CD4-positive, alpha-beta T cell treated with Interleukin-12 subunit alpha and Interleukin-12 subunit beta, for 1 hour (primary cell): Measurements from ENCODE around the gene FAF1.
"Not testable (repeated sequence)": the region's sequence is repeated elsewhere in the genome, so short reads cannot be mapped to it uniquely, and the experiment has no call there.

Experiments
- DNase-seq: peaks from one replicate; pipeline ENCODE4 v3.0.0-alpha.2; 2020

FAF1 gene

GRCh38 chr1:50527987-50528320 is 432.1 kb downstream of the FAF1 start:
- not testable (repeated sequence) for DNase-seq

GRCh38 chr1:50527249-50527986 is 432.6 kb downstream of the FAF1 start:
- no peak for DNase-seq

- no peak for DNase-seq
These were observed 433.6 kb downstream of the FAF1 start for GRCh38 chr1:50526431-50526830.

GRCh38 chr1:50523548-50523947 is 436.5 kb downstream of the FAF1 start:
- no peak for DNase-seq

- no peak for DNase-seq
These were observed 437.2 kb downstream of the FAF1 start for GRCh38 chr1:50522691-50523342.

- no peak for DNase-seq
These were observed 438.4 kb downstream of the FAF1 start for GRCh38 chr1:50521703-50522102.

- DNase-seq, result no peak
These were observed 442.6 kb downstream of the FAF1 start for GRCh38 chr1:50517488-50517887.

GRCh38 chr1:50516056-50516455 is 444.0 kb downstream of the FAF1 start:
- no peak for DNase-seq

GRCh38 chr1:50508040-50508586 is 452.0 kb downstream of the FAF1 start:
- no peak for DNase-seq

GRCh38 chr1:50505427-50505826 is 454.6 kb downstream of the FAF1 start:
- DNase-seq, result no peak

- no peak for DNase-seq
These were observed 456.6 kb downstream of the FAF1 start for GRCh38 chr1:50503515-50503914.

GRCh38 chr1:50502147-50502546 is 457.9 kb downstream of the FAF1 start:
- no peak for DNase-seq

GRCh38 chr1:50497007-50497406 is 463.1 kb downstream of the FAF1 start:
- no peak for DNase-seq

GRCh38 chr1:50493710-50494109 is 466.4 kb downstream of the FAF1 start:
- DNase-seq, result no peak

- DNase-seq, result no peak
These were observed 467.9 kb downstream of the FAF1 start for GRCh38 chr1:50492142-50492541.

GRCh38 chr1:50491142-50491541 is 468.9 kb downstream of the FAF1 start:
- no peak for DNase-seq

GRCh38 chr1:50490640-50491039 is 469.4 kb downstream of the FAF1 start:
- no peak for DNase-seq

GRCh38 chr1:50488876-50489275 is 471.2 kb downstream of the FAF1 start:
- no peak for DNase-seq

- DNase-seq, result no peak
These were observed 471.7 kb downstream of the FAF1 start for GRCh38 chr1:50488356-50488755.

GRCh38 chr1:50487725-50488124 is 472.3 kb downstream of the FAF1 start:
- DNase-seq, result no peak

GRCh38 chr1:50481142-50481736 is 478.8 kb downstream of the FAF1 start:
- DNase-seq, result no peak

- no peak for DNase-seq
These were observed 483.3 kb downstream of the FAF1 start for GRCh38 chr1:50476800-50477199.

GRCh38 chr1:50474859-50475809 is 484.9 kb downstream of the FAF1 start:
- no peak for DNase-seq
